Measurements from ENCODE around the gene ADAMTSL1.
"Not testable (repeated sequence)": the region's sequence is repeated elsewhere in the genome, so short reads cannot be mapped to it uniquely, and the experiment has no call there.

ADAMTSL1 gene

DNA sequence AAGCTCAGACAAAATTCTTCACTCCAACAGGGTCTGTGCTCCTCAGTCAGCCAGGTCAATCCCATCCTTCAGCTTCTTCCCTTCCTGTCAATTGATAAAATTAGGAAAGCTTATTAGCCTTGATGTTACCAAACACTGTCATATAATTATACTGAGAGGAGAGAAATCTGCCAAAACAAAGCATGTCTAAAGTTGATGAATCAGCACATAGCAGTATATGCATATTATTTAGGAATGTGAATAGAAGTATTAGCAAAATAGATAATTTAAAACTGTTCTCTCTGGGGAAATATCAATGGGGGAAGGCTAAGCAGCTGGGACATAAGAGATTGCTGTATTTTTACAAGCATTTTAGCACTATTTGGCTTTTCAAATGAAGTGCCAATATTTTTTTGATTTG is 451.9 kb downstream of the ADAMTSL1 start:
- TF ChIP-seq, protein P1, sequence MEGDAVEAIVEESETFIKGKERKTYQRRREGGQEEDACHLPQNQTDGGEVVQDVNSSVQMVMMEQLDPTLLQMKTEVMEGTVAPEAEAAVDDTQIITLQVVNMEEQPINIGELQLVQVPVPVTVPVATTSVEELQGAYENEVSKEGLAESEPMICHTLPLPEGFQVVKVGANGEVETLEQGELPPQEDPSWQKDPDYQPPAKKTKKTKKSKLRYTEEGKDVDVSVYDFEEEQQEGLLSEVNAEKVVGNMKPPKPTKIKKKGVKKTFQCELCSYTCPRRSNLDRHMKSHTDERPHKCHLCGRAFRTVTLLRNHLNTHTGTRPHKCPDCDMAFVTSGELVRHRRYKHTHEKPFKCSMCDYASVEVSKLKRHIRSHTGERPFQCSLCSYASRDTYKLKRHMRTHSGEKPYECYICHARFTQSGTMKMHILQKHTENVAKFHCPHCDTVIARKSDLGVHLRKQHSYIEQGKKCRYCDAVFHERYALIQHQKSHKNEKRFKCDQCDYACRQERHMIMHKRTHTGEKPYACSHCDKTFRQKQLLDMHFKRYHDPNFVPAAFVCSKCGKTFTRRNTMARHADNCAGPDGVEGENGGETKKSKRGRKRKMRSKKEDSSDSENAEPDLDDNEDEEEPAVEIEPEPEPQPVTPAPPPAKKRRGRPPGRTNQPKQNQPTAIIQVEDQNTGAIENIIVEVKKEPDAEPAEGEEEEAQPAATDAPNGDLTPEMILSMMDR (IDR thresholded peaks at IDR 0.05; ENCODE audit: extremely low read depth, insufficient read depth, missing control alignments): no peak
- in situ Hi-C loops (cut with MboI; ENCODE audit: low pct_unique_long_range_greater_than_20kb, low sequenced_read_pairs, unreplicated experiment): no loop called here
- no peak for DNase-seq (ENCODE audit: low spot score)

- no peak for DNase-seq (ENCODE audit: low spot score)
- TF ChIP-seq, protein P1 (IDR thresholded peaks at IDR 0.05; ENCODE audit: extremely low read depth, insufficient read depth, missing control alignments): no peak
- in situ Hi-C loops (cut with MboI; ENCODE audit: low pct_unique_long_range_greater_than_20kb, low sequenced_read_pairs, unreplicated experiment): no loop called here
These were observed 452.6 kb downstream of the ADAMTSL1 start for GRCh38 chr9:18926513-18926912.

DNA sequence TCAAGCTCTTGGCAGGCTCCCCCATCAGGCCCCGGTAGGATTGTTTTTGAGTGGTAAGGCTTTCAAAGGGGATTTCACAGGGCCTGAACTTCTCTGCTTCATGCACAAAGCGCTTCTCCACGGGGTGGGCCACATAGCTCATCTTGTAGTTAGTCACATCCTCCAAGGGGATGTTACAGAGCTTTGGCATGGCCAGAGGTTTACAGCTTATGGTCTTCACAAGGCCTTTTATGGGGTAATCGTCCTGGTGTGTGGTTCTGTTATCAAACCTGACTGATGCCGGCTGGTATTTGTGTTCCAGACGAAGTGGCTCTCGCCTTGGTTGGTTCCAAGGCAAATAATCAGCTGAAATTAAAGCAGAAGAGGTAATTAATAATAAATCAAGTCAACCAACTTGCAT is 454.8 kb downstream of the ADAMTSL1 start:
- TF ChIP-seq, protein P1 (IDR thresholded peaks at IDR 0.05; ENCODE audit: extremely low read depth, insufficient read depth, missing control alignments): no peak
- DNase-seq (ENCODE audit: low spot score): no peak
- in situ Hi-C loops (cut with MboI; ENCODE audit: low pct_unique_long_range_greater_than_20kb, low sequenced_read_pairs, unreplicated experiment): no loop called here

GRCh38 chr9:18930611-18931010 is 456.7 kb downstream of the ADAMTSL1 start:
- DNase-seq (ENCODE audit: low spot score); in situ Hi-C loops (cut with MboI; ENCODE audit: low pct_unique_long_range_greater_than_20kb, low sequenced_read_pairs, unreplicated experiment): not testable (repeated sequence)

GRCh38 chr9:18935541-18935940 is 461.6 kb downstream of the ADAMTSL1 start:
- DNase-seq (ENCODE audit: low spot score): no peak
- TF ChIP-seq, protein P1 (IDR thresholded peaks at IDR 0.05; ENCODE audit: extremely low read depth, insufficient read depth, missing control alignments): no peak
- in situ Hi-C loops (cut with MboI; ENCODE audit: low pct_unique_long_range_greater_than_20kb, low sequenced_read_pairs, unreplicated experiment): no loop called here

- in situ Hi-C loops (cut with MboI; ENCODE audit: low pct_unique_long_range_greater_than_20kb, low sequenced_read_pairs, unreplicated experiment): no loop called here
- DNase-seq (ENCODE audit: low spot score): no peak
- TF ChIP-seq, protein P1 (IDR thresholded peaks at IDR 0.05; ENCODE audit: extremely low read depth, insufficient read depth, missing control alignments): no peak
These were observed 462.3 kb downstream of the ADAMTSL1 start for GRCh38 chr9:18936094-18936871.

GRCh38 chr9:18939943-18940342 is 466.0 kb downstream of the ADAMTSL1 start:
- DNase-seq (ENCODE audit: low spot score): no peak
- TF ChIP-seq, protein P1 (IDR thresholded peaks at IDR 0.05; ENCODE audit: extremely low read depth, insufficient read depth, missing control alignments): no peak
- in situ Hi-C loops (cut with MboI; ENCODE audit: low pct_unique_long_range_greater_than_20kb, low sequenced_read_pairs, unreplicated experiment): no loop called here
